DMS53 treated with DMSO at 0.1 percent for 48 hours (cell line): ENCODE results near the gene SLX4.

Experiments used
- DNase-seq: peaks from one replicate; lab custom pipeline; 2025; ENCODE audit not compliant: unreplicated experiment; lab: John Stamatoyannopoulos, UW

SLX4 gene

GRCh38 chr16:3601614-3602319, 9.6 kb downstream of the SLX4 start:
- no peak for DNase-seq

- no peak for DNase-seq
These were observed 11.5 kb downstream of the SLX4 start for GRCh38 chr16:3599922-3600321.

GRCh38 chr16:3599121-3599520, 12.3 kb downstream of the SLX4 start:
- no peak for DNase-seq

- DNase-seq = no peak
These were observed 13.2 kb downstream of the SLX4 start for GRCh38 chr16:3598236-3598635.

- DNase-seq = no peak
These were observed 13.7 kb downstream of the SLX4 start for GRCh38 chr16:3597676-3598075.

GRCh38 chr16:3597226-3597625, 14.2 kb downstream of the SLX4 start:
- no peak for DNase-seq

- no peak for DNase-seq
These were observed 15.1 kb downstream of the SLX4 start for GRCh38 chr16:3596101-3596861.

- no peak for DNase-seq
These were observed 15.8 kb downstream of the SLX4 start for GRCh38 chr16:3595521-3596021.

GRCh38 chr16:3595110-3595486, 16.3 kb downstream of the SLX4 start:
- no peak for DNase-seq

- no peak for DNase-seq
These were observed 16.9 kb downstream of the SLX4 start for GRCh38 chr16:3594316-3595109.

GRCh38 chr16:3592559-3592958, 18.8 kb downstream of the SLX4 start:
- no peak for DNase-seq

- no peak for DNase-seq
These were observed 19.4 kb downstream of the SLX4 start for GRCh38 chr16:3591991-3592390.

- DNase-seq = no peak
These were observed 20.0 kb downstream of the SLX4 start for GRCh38 chr16:3591436-3591803.

GRCh38 chr16:3590736-3591435, 20.5 kb downstream of the SLX4 start:
- DNase-seq = no peak

- no peak for DNase-seq
These were observed 21.3 kb downstream of the SLX4 start for GRCh38 chr16:3589991-3590701.

GRCh38 chr16:3589441-3589921, 21.9 kb downstream of the SLX4 start:
- no peak for DNase-seq

GRCh38 chr16:3589001-3589400, 22.4 kb downstream of the SLX4 start:
- DNase-seq = no peak

GRCh38 chr16:3587547-3588110, 23.8 kb downstream of the SLX4 start:
- DNase-seq = no peak

- DNase-seq = no peak
These were observed 27.0 kb downstream of the SLX4 start for GRCh38 chr16:3584412-3584811.
